ENCODE measurements around the gene ARHGEF6.

ARHGEF6 gene

GRCh38 chrX:136679531-136679930 lies 101.2 kb downstream of the ARHGEF6 start:
- Histone ChIP-seq H3K27me3 (ENCODE audit: insufficient read depth, poor library complexity, severe bottlenecking) (no peaks in the 10 kb centered on the region), H3K4me3 (ENCODE audit: severe bottlenecking) (no peak overlapping the region), H3K27ac (ENCODE audit: poor library complexity, severe bottlenecking) (no peak overlapping the region), H3K4me1 (ENCODE audit: insufficient read depth, poor library complexity, severe bottlenecking) (no peaks in the 10 kb centered on the region), H3K9me3 (ENCODE audit: severe bottlenecking) (no peaks in the 10 kb centered on the region), H3K36me3 (ENCODE audit: low read depth) (no peaks in the 10 kb centered on the region)
- TF ChIP-seq, protein P1, sequence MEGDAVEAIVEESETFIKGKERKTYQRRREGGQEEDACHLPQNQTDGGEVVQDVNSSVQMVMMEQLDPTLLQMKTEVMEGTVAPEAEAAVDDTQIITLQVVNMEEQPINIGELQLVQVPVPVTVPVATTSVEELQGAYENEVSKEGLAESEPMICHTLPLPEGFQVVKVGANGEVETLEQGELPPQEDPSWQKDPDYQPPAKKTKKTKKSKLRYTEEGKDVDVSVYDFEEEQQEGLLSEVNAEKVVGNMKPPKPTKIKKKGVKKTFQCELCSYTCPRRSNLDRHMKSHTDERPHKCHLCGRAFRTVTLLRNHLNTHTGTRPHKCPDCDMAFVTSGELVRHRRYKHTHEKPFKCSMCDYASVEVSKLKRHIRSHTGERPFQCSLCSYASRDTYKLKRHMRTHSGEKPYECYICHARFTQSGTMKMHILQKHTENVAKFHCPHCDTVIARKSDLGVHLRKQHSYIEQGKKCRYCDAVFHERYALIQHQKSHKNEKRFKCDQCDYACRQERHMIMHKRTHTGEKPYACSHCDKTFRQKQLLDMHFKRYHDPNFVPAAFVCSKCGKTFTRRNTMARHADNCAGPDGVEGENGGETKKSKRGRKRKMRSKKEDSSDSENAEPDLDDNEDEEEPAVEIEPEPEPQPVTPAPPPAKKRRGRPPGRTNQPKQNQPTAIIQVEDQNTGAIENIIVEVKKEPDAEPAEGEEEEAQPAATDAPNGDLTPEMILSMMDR (IDR thresholded peaks at IDR 0.05; ENCODE audit: poor library complexity, severe bottlenecking): no peak
- no peak for DNase-seq (ENCODE audit: low spot score)
- no peak for ATAC-seq (ENCODE audit: low read depth)

DNA sequence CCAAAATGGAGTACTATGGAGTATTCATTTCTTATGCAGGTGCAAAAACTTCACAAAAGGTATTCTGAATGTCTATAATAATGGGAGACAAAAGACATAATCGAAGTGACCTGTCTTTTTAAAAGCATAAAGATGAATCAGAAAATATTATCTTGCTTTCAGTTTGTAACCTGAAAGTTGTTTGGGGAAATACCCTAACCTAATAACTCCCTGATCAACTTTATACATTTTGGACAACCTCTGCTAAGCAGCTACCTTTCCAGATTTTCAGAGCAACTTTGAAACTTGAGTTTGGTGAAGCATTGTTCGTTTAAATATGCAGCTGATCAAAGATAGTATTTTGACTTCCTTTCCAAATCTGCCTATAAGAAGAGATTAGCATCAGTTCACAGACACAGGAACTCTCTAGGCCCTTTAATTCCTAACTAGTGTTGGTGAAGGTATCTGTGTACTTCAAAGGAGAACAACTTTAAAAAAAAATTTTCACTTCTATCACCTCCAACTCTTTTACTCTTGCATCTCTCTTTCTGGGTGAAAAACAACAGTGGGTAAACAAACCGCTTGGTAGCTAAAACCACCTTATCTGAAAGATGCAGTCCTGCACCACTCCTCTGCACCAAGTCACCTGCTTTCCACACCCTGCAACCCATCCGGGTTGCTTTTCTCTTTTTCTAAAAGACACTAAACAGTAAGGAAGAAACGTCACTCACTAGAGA lies 106.3 kb downstream of the ARHGEF6 start:
- ATAC-seq (ENCODE audit: low read depth) (no peak), DNase-seq (ENCODE audit: low spot score) (no peak)
- Histone ChIP-seq H3K9me3 (ENCODE audit: severe bottlenecking) (no peaks in the 10 kb centered on the region), H3K36me3 (ENCODE audit: low read depth) (no peaks in the 10 kb centered on the region), H3K27ac (ENCODE audit: poor library complexity, severe bottlenecking) (no peak overlapping the region), H3K27me3 (ENCODE audit: insufficient read depth, poor library complexity, severe bottlenecking) (no peaks in the 10 kb centered on the region), H3K4me1 (ENCODE audit: insufficient read depth, poor library complexity, severe bottlenecking) (no peaks in the 10 kb centered on the region), H3K4me3 (ENCODE audit: severe bottlenecking) (no peak overlapping the region)
- TF ChIP-seq, protein P1 (IDR thresholded peaks at IDR 0.05; ENCODE audit: poor library complexity, severe bottlenecking): no peak

GRCh38 chrX:136671006-136671610 lies 109.6 kb downstream of the ARHGEF6 start:
- no peak for ATAC-seq (ENCODE audit: low read depth)
- no peaks in the 10 kb centered on the region for H3K27me3 ChIP-seq (ENCODE audit: insufficient read depth, poor library complexity, severe bottlenecking)
- TF ChIP-seq, protein P1 (IDR thresholded peaks at IDR 0.05; ENCODE audit: poor library complexity, severe bottlenecking): no peak
- no peak for DNase-seq (ENCODE audit: low spot score)
- no peak overlapping the region for H3K4me3 ChIP-seq (ENCODE audit: severe bottlenecking)
- no peaks in the 10 kb centered on the region for H3K36me3 ChIP-seq (ENCODE audit: low read depth)
- H3K4me1 ChIP-seq (ENCODE audit: insufficient read depth, poor library complexity, severe bottlenecking): no peaks in the 10 kb centered on the region
- no peaks in the 10 kb centered on the region for H3K9me3 ChIP-seq (ENCODE audit: severe bottlenecking)
- H3K27ac ChIP-seq (ENCODE audit: poor library complexity, severe bottlenecking): no peak overlapping the region

DNA sequence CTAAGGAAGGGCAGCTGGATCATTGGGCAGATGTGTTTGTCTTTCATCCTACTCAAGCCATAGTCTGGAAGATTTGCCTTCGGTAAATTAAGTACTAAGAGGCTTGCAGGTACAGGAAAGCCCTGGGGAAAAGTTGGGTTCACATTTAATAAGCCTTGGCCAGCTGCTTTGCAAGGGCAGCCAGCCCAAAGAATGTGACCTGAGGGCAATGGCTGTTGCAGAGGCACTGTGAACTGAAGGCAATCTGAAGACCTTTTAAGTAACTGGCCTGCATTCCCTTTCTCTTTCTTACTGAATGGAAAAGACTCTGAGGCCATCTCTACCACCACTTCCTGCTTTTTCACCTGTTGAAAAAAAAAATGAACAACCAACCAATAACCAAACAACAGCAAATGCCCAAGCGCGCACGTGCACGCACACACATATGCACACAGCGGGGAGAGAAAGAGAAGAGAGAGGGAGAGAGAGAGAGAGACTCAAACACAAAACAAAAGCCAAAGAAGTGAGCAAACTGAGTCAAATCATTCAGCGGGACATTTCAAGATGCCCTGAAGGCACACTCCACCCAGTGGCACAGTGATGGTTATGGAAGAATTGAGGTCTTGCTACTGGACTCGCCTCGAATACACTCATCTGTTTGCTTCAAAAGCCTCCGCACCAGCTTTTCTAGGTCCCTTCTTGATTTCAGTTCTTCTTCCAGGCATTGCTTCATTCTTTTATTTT lies 113.1 kb downstream of the ARHGEF6 start:
- H3K27me3 ChIP-seq (ENCODE audit: insufficient read depth, poor library complexity, severe bottlenecking): no peaks in the 10 kb centered on the region
- H3K4me1 ChIP-seq (ENCODE audit: insufficient read depth, poor library complexity, severe bottlenecking): no peaks in the 10 kb centered on the region
- no peak overlapping the region for H3K4me3 ChIP-seq (ENCODE audit: severe bottlenecking)
- no peak for ATAC-seq (ENCODE audit: low read depth)
- H3K27ac ChIP-seq (ENCODE audit: poor library complexity, severe bottlenecking): no peak overlapping the region
- TF ChIP-seq, protein P1 (IDR thresholded peaks at IDR 0.05; ENCODE audit: poor library complexity, severe bottlenecking): no peak
- no peak for DNase-seq (ENCODE audit: low spot score)
- H3K36me3 ChIP-seq (ENCODE audit: low read depth): no peaks in the 10 kb centered on the region
- no peaks in the 10 kb centered on the region for H3K9me3 ChIP-seq (ENCODE audit: severe bottlenecking)
